Stimulated activated CD4-positive, alpha-beta T cell treated with anti-CD3 and anti-CD28 coated beads, TNF-alpha, amount 100 ng/mL, for 24 hours (primary cell): ENCODE data around the gene RAB30.
"Not testable (repeated sequence)": the region's sequence is repeated elsewhere in the genome, so short reads cannot be mapped to it uniquely, and the experiment has no call there.

Experiments
- DNase-seq, 3 experiments: peaks; one replicate each; pipeline ENCODE4 v3.0.0-alpha.2; 2020; ENCODE audit warnings: low read depth in 3 of 3

RAB30 gene

GRCh38 chr11:83009999-83010398 is 61.7 kb downstream of the RAB30 start:
- no peak for DNase-seq

DNA sequence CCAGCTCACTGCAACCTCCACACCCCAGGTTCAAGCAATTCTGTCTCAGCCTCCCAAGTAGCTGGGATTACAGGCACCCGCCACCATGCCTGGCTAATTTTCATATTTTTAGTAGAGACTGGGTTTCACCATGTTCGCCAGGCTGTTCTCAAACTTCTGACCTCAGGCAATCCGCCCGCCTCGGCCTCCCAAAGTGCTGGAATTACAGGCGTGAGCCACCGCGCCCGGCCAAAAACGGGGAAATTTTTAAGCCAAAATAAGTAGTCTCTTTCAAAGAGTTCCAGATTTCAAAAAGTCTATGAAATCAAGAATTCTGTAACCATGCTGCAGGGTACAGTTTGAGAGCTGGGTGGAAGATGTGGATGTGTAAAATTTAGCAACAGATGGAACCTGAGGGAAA is 62.6 kb downstream of the RAB30 start:
- not testable (repeated sequence) for DNase-seq

GRCh38 chr11:83008581-83008923 is 63.1 kb downstream of the RAB30 start:
- no peak for DNase-seq

DNA sequence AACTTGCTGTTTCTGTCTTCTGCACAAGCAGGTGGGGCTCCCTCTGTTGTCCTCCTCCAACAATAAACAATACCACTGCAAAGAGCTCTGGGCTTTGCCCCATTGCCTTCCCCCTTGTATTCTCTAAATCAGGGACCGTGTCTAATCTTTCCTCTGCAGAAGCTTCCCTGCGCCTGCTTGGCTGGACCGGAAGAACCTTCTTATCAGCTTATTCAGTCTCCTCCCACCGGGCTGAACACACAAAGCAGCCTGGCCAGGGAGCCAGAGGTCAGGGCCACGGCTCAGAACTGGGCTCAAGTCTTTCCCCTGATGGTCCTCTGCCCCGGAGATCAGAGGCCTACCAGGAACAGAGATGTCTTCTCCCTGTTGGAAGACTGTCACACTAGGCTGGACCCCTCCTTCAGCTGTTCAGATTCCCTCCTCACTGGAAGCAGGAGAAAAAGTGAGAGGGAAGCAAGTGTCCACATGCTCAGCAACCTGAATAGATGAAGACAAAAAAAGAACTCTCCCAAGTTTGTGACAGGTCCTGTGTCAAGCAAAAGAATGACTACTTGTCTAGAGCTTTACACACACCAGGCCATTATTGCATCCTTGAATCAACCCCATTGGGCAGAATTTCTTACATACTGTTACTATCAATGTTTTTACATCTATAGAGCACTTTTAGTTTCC is 63.7 kb downstream of the RAB30 start:
- no peak for DNase-seq

- no peak for DNase-seq
These were observed 64.2 kb downstream of the RAB30 start for GRCh38 chr11:83007477-83007876.

DNA sequence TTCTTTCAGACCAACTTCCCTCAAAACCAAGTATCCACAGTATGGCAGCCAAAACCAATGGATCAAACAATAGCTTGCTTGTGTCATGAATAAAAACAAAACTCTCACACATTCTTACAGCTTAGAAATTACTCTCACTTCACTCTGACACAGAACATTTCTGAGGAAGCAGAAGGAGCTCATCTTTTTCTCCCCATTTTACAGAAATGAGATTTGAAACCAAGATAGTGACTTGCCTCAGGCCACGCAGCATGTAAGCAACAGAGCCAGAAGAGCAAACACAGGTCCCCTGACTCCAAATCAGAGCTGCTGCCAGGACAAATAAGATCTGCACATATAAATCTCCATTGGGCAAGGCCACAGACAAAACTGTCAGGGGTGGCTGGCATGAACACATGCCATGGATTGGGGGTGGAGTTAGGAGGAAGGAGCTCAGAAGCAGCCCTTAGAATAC is 64.8 kb downstream of the RAB30 start:
- DNase-seq = peak in 1 of 3 experiments; percentile 20

GRCh38 chr11:83004746-83005556 is 66.7 kb downstream of the RAB30 start:
- peak in 1 of 3 experiments; percentile 11 for DNase-seq

DNA sequence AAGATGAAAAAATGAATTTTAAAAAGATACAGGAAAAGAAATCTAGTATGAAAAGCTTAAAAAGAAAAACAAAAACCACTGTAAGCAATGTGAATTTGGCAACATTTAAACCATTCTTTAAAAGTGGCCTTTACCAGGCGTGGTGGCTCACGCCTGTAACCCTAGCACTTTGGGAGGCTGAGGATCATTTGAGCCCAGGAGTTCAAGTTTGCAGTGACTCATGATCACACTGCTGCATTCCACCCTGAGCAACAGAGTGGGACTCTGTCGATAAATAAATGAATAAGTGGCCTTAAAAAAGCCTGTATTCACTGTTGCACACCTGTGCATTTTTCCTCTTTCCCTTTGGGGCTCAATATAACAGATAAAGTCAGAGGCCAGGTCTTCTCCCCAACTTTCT is 69.2 kb downstream of the RAB30 start:
- DNase-seq = no peak

- DNase-seq = peak in 1 of 3 experiments; percentile 13
These were observed 69.6 kb downstream of the RAB30 start for GRCh38 chr11:83002053-83002452.

DNA sequence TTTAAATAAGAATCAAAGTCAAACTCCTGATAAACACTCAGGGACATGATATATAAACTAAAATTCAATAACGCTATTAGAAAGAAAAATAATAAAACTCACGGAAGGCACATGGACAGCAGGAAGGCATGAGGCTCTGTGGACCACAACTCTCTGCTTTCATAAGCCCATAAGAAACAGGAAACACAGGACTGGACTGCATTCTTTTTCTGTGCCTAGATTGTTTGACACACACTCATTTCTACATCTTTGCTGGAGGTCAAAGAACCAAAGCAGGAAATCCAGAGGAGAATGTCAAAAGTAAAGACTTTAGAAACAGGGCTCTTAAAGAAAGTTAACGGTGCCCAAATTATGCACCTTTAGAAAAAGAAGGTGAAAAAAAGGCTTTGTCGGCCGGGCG is 71.3 kb downstream of the RAB30 start:
- no peak for DNase-seq

DNA sequence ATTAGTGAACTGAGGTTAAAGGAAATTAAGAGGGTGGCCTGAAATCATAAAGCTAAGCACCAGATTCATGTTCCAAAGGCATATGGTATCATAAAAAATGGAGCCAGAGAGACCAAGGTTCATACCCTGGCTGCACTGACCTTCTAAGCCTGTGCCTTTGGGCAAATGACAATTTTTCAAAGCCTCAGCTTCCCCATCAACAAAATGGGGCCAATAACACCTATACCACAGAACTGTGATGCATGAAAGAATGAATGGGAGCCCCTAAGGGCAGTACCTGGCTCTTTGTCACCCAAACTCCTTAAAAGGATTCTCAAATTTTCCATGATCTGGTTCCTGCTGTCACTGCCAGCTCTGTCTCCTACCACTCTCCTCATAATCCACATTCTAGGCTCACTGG is 72.5 kb downstream of the RAB30 start:
- no peak for DNase-seq

GRCh38 chr11:82998697-82999096 is 73.0 kb downstream of the RAB30 start:
- DNase-seq = no peak

GRCh38 chr11:82996966-82997606 is 74.6 kb downstream of the RAB30 start:
- peak in 1 of 3 experiments; percentile 26 for DNase-seq

DNA sequence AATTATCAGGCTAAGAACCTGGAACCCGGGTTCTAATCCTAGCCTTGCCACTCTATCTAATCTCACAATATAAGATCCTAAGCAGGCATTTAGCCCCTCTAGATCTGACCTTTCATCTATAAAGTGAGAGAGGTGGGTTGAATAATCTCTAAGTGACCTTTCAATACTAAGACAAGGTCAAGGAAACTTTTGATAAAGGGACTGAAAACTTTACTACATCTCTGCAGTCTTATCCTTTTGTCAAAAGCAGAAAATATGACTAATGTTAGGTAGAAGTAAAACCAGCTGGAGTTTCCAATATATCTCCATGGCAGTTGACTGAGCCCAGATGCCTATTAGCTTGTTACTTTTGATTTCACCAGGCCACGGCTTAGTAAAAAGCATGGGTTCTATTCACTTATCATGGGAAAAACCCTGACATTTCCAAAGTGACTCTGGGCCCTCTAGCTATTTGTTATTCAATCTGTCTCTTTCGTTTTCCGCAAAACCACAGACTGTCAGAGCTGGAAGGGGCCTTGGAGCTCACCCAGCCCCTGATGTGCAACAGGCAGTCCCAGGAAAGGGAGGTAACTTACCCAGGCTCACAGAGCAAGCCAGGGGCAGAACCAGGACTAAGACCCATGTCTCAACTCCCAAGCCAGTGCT is 75.8 kb downstream of the RAB30 start:
- DNase-seq = no peak

DNA sequence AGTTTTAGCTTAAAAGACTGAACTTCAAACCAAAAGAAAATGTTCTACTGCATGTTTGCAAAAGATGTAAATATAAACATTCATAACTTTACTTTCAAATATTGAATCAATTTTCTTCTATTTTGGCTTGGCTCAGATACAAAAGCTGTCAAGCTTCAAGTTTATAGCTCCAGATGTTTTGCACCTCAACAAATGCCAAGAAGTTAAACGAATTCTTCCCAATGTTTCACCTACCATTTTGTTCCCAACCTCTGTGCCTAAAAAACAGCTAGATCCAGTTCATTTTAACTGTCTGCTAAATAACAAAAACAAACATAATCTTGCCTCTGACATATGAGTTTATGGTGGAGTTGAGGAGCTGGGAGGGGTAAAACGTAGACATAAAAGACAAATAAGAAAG is 76.5 kb downstream of the RAB30 start:
- no peak for DNase-seq

- DNase-seq = no peak
These were observed 77.0 kb downstream of the RAB30 start for GRCh38 chr11:82994604-82995230.

DNA sequence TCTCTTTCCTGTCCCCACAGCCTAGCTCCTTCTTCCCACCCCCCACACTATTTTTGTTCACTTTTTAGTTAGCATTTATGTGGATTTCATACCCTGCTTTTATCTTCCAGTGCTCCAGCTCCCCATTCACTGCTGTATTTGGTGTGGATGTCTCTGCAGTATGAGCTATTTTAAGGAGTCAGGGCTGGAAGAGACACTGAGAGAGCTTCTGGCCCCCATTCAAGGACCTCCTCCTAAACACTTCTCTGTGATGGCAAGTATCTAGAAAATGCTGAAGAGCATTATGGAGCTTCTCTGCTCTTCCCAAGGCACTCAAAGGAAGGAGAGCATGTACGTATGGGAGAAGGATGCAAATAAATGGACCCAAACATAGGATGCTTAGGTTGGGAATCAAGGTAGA is 79.5 kb downstream of the RAB30 start:
- no peak for DNase-seq

GRCh38 chr11:82989628-82990404 is 81.9 kb downstream of the RAB30 start:
- DNase-seq = no peak

GRCh38 chr11:82988936-82989627 is 82.6 kb downstream of the RAB30 start:
- no peak for DNase-seq

DNA sequence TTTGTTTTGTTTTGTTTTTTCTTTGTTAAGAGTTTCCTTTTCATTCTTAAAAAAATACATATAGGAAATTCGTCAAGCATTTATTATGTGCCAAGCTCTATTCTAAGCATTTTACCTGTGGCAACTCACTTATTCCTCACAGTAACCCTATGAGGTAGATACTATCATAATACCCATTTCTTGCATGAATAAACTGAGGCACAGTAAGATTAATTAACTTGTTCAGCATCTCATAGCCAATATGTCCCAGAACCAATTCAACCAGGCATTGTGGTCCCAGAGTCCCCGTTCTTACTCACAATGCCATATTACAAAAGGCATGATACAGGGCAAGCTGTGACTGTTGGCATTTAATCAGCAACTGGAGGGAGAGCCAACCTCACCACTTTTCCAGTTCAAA is 83.7 kb downstream of the RAB30 start:
- no peak for DNase-seq
